GM23248 (cell line): Measurements from ENCODE around the gene TMEM123.

ENCODE experiments used
- EZH2 ChIP-seq: fragments of 200-600 bp; sonication (generic); IDR thresholded peaks from 2 replicates; pipeline ENCODE4 v1.6.1; 2018; ENCODE audit warnings: antibody characterized with exemption, mild to moderate bottlenecking; ENCODE audit not compliant: insufficient read depth, poor library complexity, severe bottlenecking
- EZH2phosphoT487 ChIP-seq: fragments of 200-600 bp; sonication (generic); IDR thresholded peaks from 2 replicates; pipeline ENCODE4 v1.6.1; 2018; ENCODE audit warnings: antibody characterized with exemption, moderate library complexity, mild to moderate bottlenecking, low read depth; ENCODE audit not compliant: insufficient read depth

DNA sequence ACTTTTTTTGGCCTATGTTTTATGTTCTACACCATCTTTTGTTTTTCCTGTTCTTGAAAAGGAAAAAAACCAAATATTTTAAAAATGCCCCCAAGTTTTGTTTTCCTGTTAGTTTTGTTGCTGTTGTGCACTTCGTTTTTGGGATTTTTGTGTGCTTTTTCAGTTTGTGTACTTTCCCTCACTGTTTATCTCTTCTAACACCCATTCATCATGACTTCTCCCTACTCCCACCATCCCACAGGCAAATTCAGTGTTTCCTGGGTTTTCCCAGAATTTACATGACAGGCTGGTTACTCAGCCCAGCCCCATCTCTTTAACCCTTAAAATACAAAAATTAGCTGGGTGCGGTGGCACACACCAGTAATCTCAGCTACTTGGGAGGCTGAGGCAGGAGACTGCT is 15.6 kb downstream of the TMEM123 start:
- TF ChIP-seq EZH2: no peak
- TF ChIP-seq EZH2phosphoT487: no peak
